ENCODE measurements around the gene BAIAP3. TPM values are rescaled to one million over a fixed set of nuclear protein-coding genes. Genes with fewer than 3 reads are reported as not detected.

Gene BAIAP3
- total and polyA plus RNA-seq, 2 donors (not counting 3 experiments of a cell fraction or from before 2014, with no cell fraction given) = 0.36 to 0.66 TPM

- TF ChIP-seq EZH2 (IDR thresholded peaks at IDR 0.05; ENCODE audit: borderline replicate concordance, low read depth, low read length, severe bottlenecking) = no peak
- H3K9me1 ChIP-seq (replicated peaks; ENCODE audit: control insufficient read depth, extremely low read depth, insufficient read depth, low read length) = no peaks in the 10 kb centered on the region
- DNase-seq (ENCODE audit: low read depth, low spot score) (no peak), FAIRE-seq (no peak)
- dilution Hi-C loops (cut with MboI; ENCODE audit: extremely low pct_ligation_motif_present, low sequenced_read_pairs) (no loop called here), intact Hi-C loops (cut with micrococcal nuclease) (no loop called here)
- H3K4me3 ChIP-seq (replicated peaks in 1 of 3; ENCODE audit: insufficient read depth in 1 of 3, low read depth in 1 of 3, low read length in 3 of 3) = no peak overlapping the region
- H3K27me3 ChIP-seq (ENCODE audit: control insufficient read depth in 2 of 2, insufficient read depth in 2 of 2, low read length in 2 of 2) = no peaks in the 10 kb centered on the region
- no TSS peak for BruUV-seq (replicated peaks)
- peaks cover 12 to 38% of the 10 kb centered on the region in 2 experiments for H3K36me3 ChIP-seq (ENCODE audit: control insufficient read depth in 2 of 2, extremely low read depth in 1 of 2, insufficient read depth in 2 of 2, low read length in 2 of 2)
- no peak overlapping the region for H3K9ac ChIP-seq (replicated peaks; ENCODE audit: extremely low read depth, insufficient read depth, low read length)
- H3K4me2 ChIP-seq (ENCODE audit: insufficient read depth, low read length) = no peak overlapping the region
- ChIA-PET CTCF (no interaction called here), POLR2A (no interaction called here)
- H3K4me1 ChIP-seq (ENCODE audit: control insufficient read depth, extremely low read depth, insufficient read depth, low read length) = no peaks in the 10 kb centered on the region
- no peaks in the 10 kb centered on the region for H4K20me1 ChIP-seq (replicated peaks; ENCODE audit: control insufficient read depth, extremely low read depth, insufficient read depth, low read length)
- no peak overlapping the region for H3K27ac ChIP-seq (ENCODE audit: insufficient read depth, low read depth, low read length)
- H3K9me3 ChIP-seq (replicated peaks; ENCODE audit: control insufficient read depth, insufficient read depth, low read length) = no peaks in the 10 kb centered on the region
- H2AFZ ChIP-seq (ENCODE audit: low read depth, low read length) = no peak overlapping the region
- peaks cover 14% of the 10 kb centered on the region for H3K79me2 ChIP-seq (ENCODE audit: control insufficient read depth, insufficient read depth, low read length)
Measured at GRCh38 chr16:1361685-1362360, 28.4 kb downstream of the BAIAP3 start.

DNA sequence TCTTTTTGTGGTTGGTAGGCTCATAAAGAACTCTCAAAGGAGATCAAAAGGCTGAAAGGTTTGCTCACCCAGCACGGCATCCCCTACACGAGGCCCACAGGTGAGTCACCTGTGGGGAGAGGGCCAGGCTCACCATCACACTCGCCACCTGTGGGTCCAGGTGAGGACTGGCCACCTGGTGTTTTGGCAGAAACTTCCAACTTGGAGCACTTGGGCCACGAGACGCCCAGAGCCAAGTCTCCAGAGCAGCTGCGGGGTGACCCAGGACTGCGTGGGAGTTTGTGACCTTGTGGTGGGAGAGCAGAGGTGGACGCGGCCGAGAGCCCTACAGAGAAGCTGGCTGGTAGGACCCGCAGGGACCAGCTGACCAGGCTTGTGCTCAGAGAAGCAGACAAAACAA lies 29.4 kb downstream of the BAIAP3 start:
- FAIRE-seq (no peak), DNase-seq (ENCODE audit: low read depth, low spot score) (no peak)
- H3K9ac ChIP-seq (replicated peaks; ENCODE audit: extremely low read depth, insufficient read depth, low read length) = no peak overlapping the region
- BruUV-seq (replicated peaks) = TSS peak; percentile 38
- intact Hi-C loops (cut with micrococcal nuclease) (no loop called here), dilution Hi-C loops (cut with MboI; ENCODE audit: extremely low pct_ligation_motif_present, low sequenced_read_pairs) (no loop called here)
- H2AFZ ChIP-seq (ENCODE audit: low read depth, low read length) = no peak overlapping the region
- no peak overlapping the region for H3K4me2 ChIP-seq (ENCODE audit: insufficient read depth, low read length)
- no peak for TF ChIP-seq MYC (IDR thresholded peaks at IDR 0.05; ENCODE audit: low read depth, low read length)
- no peak for TF ChIP-seq JUN (IDR thresholded peaks at IDR 0.05; ENCODE audit: borderline replicate concordance, insufficient read depth, insufficient read length, low read depth)
- TF ChIP-seq POLR2A (IDR thresholded peaks at IDR 0.05; ENCODE audit: low read depth, low read length) = no peak
- no peak for TF ChIP-seq GATA2 (IDR thresholded peaks at IDR 0.05; ENCODE audit: insufficient read depth, insufficient read length, low read depth, low read length)
- TF ChIP-seq, protein P1, sequence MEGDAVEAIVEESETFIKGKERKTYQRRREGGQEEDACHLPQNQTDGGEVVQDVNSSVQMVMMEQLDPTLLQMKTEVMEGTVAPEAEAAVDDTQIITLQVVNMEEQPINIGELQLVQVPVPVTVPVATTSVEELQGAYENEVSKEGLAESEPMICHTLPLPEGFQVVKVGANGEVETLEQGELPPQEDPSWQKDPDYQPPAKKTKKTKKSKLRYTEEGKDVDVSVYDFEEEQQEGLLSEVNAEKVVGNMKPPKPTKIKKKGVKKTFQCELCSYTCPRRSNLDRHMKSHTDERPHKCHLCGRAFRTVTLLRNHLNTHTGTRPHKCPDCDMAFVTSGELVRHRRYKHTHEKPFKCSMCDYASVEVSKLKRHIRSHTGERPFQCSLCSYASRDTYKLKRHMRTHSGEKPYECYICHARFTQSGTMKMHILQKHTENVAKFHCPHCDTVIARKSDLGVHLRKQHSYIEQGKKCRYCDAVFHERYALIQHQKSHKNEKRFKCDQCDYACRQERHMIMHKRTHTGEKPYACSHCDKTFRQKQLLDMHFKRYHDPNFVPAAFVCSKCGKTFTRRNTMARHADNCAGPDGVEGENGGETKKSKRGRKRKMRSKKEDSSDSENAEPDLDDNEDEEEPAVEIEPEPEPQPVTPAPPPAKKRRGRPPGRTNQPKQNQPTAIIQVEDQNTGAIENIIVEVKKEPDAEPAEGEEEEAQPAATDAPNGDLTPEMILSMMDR (IDR thresholded peaks at IDR 0.05; ENCODE audit: extremely low read depth in 1 of 2, insufficient read depth in 1 of 2, low read depth in 1 of 2, low read length in 2 of 2) = no peak
- no peak for TF ChIP-seq FOS (IDR thresholded peaks at IDR 0.05; ENCODE audit: borderline replicate concordance, insufficient read depth, low read length)
- TF ChIP-seq EZH2 (IDR thresholded peaks at IDR 0.05; ENCODE audit: borderline replicate concordance, low read depth, low read length, severe bottlenecking) = no peak
- no peak for TF ChIP-seq MAX (IDR thresholded peaks at IDR 0.05; ENCODE audit: insufficient read depth, insufficient read length)
- no peak for TF ChIP-seq POLR2AphosphoS5 (IDR thresholded peaks at IDR 0.05; ENCODE audit: insufficient read depth, low read depth, low read length)
- H3K4me3 ChIP-seq (replicated peaks in 1 of 3; ENCODE audit: insufficient read depth in 1 of 3, low read depth in 1 of 3, low read length in 3 of 3) = no peak overlapping the region
- H3K9me1 ChIP-seq (replicated peaks; ENCODE audit: control insufficient read depth, extremely low read depth, insufficient read depth, low read length) = no peaks in the 10 kb centered on the region
- no peaks in the 10 kb centered on the region for H4K20me1 ChIP-seq (replicated peaks; ENCODE audit: control insufficient read depth, extremely low read depth, insufficient read depth, low read length)
- no peak overlapping the region for H3K27ac ChIP-seq (ENCODE audit: insufficient read depth, low read depth, low read length)
- H3K27me3 ChIP-seq (ENCODE audit: control insufficient read depth in 2 of 2, insufficient read depth in 2 of 2, low read length in 2 of 2) = no peaks in the 10 kb centered on the region
- H3K4me1 ChIP-seq (ENCODE audit: control insufficient read depth, extremely low read depth, insufficient read depth, low read length) = no peaks in the 10 kb centered on the region
- ChIA-PET POLR2A (no interaction called here), CTCF (interaction anchor here (0.6 to 3.1 kb wide), 18 partner anchors 8 to 402 kb away, joined by 3 to 24 read pairs (median 4); partner anchors contain the start of genes GNPTG, TSR3 and UQCC4)
- no peaks in the 10 kb centered on the region for H3K9me3 ChIP-seq (replicated peaks; ENCODE audit: control insufficient read depth, insufficient read depth, low read length)
- H3K79me2 ChIP-seq (ENCODE audit: control insufficient read depth, insufficient read depth, low read length) = peaks cover 12% of the 10 kb centered on the region
- peaks cover 14 to 41% of the 10 kb centered on the region in 2 experiments for H3K36me3 ChIP-seq (ENCODE audit: control insufficient read depth in 2 of 2, extremely low read depth in 1 of 2, insufficient read depth in 2 of 2, low read length in 2 of 2)
